GM19467 (cell line): ENCODE measurements around the gene LPCAT3.

ENCODE experiments used
- ATAC-seq: cut with Tn5 transposase; IDR thresholded peaks from one replicate; pipeline ENCODE4 v1.9.1; 2021; ENCODE audit warnings: mild to moderate bottlenecking, moderate library complexity; ENCODE audit not compliant: unreplicated experiment

LPCAT3 gene

GRCh38 chr12:6941267-6941666, 77.0 kb downstream of the LPCAT3 start:
- ATAC-seq: no peak

GRCh38 chr12:6939191-6939540, 79.1 kb downstream of the LPCAT3 start:
- ATAC-seq: no peak

GRCh38 chr12:6938353-6939190, 79.7 kb downstream of the LPCAT3 start:
- no peak for ATAC-seq

- ATAC-seq: peak; percentile 77
These were observed 80.6 kb downstream of the LPCAT3 start for GRCh38 chr12:6937481-6938352.

- ATAC-seq: peak; percentile 7
These were observed 81.4 kb downstream of the LPCAT3 start for GRCh38 chr12:6936636-6937480.

GRCh38 chr12:6936194-6936635, 82.1 kb downstream of the LPCAT3 start:
- no peak for ATAC-seq

GRCh38 chr12:6935371-6936193, 82.7 kb downstream of the LPCAT3 start:
- no peak for ATAC-seq

- no peak for ATAC-seq
These were observed 84.2 kb downstream of the LPCAT3 start for GRCh38 chr12:6934110-6934509.

- no peak for ATAC-seq
These were observed 85.5 kb downstream of the LPCAT3 start for GRCh38 chr12:6932766-6933165.

GRCh38 chr12:6929466-6930452, 88.5 kb downstream of the LPCAT3 start:
- no peak for ATAC-seq

GRCh38 chr12:6928703-6929407, 89.4 kb downstream of the LPCAT3 start:
- no peak for ATAC-seq

GRCh38 chr12:6928022-6928702, 90.1 kb downstream of the LPCAT3 start:
- no peak for ATAC-seq

- ATAC-seq: no peak
These were observed 90.8 kb downstream of the LPCAT3 start, which contains the start of gene ATN1 for GRCh38 chr12:6927379-6928021. Gene ATN1 (plus strand): TSS chr12:6927959. CDS start chr12:6934002, 6,043 bp downstream.
